CD4-positive, alpha-beta T cell treated with Interleukin-15 for 4 hours (primary cell): ENCODE measurements around the gene HCFC2.

Source experiments
- DNase-seq: peaks from one replicate; pipeline ENCODE4 v3.0.0-alpha.2; 2020; ENCODE audit warnings: low spot score

Gene HCFC2

DNA sequence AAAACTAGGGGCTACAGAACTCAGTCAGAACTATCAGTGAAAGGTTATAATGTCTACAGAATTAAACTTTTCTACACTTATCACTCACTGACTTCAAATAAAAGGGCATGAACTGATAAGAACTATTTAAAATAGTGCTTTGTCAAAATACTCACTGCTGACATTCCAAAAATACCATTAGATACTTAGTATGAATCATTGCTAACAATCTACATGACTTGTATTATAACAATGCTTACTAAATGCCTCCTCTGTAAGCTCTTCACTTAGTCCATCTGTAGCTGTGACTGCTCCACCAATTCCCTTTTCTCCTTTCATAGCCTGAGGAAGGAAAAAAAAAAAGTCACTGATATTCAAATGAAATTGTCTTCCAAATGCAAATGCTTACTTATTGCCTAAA, 56.7 kb downstream of the HCFC2 start:
- no peak for DNase-seq

DNA sequence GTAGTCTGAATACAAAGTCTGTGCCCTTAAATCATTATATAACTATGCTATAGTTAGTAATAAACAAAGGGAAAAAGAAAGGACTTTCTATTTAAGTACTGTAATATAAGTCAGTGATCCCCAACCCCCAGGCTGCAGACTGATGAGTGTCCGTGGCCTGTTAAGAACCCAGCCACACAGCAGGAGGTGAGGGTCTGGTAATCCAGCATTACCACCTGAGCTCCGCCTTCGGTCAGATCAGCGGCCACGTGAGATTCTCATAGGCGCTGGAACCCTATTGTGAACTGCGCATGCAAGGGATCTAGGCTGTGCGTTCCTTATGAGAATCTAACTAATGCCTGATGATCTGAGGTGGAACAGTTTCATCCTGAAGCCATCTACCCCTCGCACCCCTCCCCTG, 58.0 kb downstream of the HCFC2 start:
- DNase-seq = no peak

DNA sequence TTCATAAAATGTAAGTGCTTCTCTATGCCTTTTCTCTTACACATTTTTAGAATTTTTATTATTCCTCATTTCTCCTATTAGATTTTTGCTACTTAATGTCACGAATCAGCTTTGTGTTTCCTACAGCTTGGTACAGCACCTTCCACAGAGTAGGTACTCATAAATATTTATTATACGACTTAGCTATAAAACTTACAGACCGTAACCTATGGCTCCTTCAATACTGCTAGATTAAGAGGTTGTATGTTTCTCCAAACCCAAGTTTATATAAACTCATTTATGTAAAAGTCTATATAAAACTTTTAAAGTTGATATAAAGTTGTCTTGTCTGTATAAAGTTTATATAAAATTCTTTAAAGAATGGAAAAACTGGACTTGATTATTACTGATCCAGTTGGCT, 62.2 kb downstream of the HCFC2 start:
- DNase-seq = no peak

GRCh38 chr12:104130760-104131159, 66.4 kb downstream of the HCFC2 start:
- DNase-seq = no peak

GRCh38 chr12:104131609-104132008, 67.3 kb downstream of the HCFC2 start:
- DNase-seq = no peak

- DNase-seq = no peak
Observed at GRCh38 chr12:104132351-104132956, 68.1 kb downstream of the HCFC2 start.

DNA sequence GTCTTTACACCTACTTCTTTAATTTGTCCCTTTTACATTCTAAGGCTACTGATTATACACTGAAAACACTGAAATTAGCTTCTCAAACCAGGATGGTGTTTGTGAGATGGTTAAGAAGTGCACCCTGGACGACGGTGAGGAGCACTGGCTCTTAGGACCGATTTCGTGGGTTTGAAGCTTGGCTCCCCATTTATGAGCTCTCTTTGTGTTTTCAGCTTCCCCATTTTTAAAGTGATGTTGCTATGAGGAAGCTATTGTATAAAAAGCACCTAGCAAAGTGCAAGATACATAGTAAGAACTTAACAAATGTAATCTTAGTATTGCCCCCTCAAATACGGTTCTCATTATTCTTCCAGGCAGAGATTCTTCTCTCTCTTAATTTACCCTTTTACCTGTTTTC, 69.0 kb downstream of the HCFC2 start:
- DNase-seq = no peak

GRCh38 chr12:104133866-104134265, 69.5 kb downstream of the HCFC2 start:
- DNase-seq = no peak

DNA sequence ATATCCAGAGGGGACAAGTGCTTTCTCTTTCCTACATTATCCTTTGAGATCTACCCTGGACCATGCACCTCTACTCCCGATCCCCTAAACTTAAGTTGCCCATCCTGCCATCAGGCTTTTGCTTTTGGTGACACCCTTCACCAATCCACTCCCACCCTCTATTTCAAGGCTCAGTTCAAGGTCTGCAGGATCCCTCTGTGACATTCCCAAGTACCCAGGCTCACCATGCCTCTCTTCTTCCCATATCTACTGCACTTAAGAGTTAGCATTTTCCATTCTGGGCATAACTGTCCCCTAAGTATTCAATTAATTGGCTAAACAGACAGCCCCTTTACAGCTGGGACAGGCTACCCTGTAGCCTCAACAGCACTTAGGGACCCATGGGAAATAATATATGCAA, 70.6 kb downstream of the HCFC2 start:
- DNase-seq = no peak

- DNase-seq = no peak
Observed at GRCh38 chr12:104136577-104136976, 72.2 kb downstream of the HCFC2 start.

DNA sequence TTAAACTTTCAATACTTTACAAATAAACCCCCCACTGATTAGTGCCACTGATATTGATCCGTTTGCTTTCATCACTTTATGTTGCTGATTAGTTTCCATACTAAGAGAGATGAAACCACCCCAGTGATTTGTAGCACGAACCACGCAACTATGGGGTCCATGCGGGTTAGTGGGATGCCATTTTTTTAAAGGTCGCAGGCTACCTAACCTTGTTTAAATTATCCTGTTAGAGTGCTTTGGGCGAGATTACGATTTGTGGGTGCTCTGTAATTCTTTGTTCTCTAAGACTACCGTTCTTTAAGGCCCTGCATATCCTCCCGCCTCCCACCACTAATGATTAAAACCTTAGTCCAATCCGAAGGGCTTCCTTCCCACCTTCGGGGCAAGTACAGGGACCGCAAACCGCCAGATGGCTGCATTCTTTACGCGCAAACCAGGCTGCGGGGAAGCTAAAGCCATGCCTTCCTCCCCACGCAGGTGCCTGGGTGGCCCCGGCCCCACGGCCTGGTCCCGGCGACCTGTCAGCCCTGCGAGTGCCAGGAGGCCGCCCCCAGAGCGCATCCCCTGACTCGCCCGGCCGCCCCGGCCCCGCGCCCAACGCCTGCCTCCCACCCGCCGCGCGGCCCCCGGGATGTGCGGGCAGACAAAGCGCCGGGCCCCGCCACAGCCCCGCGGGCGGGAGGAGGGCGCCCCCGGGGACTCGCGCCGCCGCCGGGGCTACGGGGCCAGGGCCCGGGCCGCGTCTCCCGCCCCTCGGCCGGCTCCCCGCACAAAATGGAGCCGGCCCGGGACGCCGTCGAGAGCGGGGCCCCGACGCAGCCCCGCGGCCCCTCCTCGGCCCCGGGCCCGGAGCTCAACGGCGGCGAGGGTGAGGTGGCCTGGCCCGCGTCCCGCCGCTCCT, 72.9 kb downstream of the HCFC2 start:
- DNase-seq = peak; percentile 31

DNA sequence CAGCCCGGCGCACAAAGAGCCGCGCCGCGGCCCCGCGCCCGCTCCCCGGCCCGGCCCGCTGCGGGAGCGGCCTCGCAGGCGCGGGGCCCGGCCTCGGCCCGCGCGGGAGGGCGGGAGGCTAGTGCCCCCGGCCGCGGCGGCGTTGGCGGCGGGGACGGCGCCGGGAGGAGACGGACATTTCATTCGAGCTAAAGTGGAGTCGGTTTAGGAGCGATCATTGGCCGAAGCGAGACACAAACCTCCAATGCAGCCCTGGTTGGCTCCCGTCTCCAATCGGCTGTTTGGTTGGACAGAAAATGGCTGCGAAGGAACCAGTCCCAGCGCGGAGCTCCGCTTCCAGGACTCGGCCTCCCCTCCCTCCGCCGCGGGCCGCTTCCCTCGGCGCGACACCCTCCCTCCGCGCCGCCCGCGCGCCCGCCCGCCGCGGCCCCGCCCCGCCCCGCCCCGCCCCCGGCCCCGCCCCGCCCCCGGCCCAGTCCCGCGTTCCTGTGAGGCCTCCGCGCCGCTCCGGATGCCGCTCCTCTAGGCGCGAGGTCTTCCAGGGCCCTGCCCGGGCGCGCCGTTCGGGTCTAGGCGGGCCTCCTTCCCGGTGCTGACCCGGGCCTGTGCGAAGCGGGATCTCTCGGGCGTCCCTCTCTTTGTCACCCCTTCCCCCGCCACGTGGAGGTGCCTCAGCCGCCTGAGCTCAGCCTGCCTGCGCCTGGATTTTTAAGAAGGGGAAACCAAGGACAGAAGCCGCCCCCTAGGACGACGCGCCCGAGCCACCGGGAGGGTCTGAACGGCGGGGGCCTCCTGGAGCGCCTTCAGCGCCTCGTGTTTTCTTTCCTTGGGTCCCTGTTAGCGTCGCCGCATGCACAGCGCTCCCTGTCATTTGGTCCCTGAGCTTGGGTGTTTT, 73.8 kb downstream of the HCFC2 start, which contains the start of gene NFYB:
Gene NFYB, minus strand, starts transcription at position 309 of the 895 bp plus-strand sequence. CDS start 2,757 bp downstream, outside the sequence.
- peak; percentile 94 for DNase-seq

- DNase-seq = no peak
Observed at GRCh38 chr12:104138797-104139152, 74.4 kb downstream of the HCFC2 start.

- no peak for DNase-seq
Observed at GRCh38 chr12:104142543-104142942, 78.2 kb downstream of the HCFC2 start.

GRCh38 chr12:104143002-104143401, 78.7 kb downstream of the HCFC2 start:
- no peak for DNase-seq

DNA sequence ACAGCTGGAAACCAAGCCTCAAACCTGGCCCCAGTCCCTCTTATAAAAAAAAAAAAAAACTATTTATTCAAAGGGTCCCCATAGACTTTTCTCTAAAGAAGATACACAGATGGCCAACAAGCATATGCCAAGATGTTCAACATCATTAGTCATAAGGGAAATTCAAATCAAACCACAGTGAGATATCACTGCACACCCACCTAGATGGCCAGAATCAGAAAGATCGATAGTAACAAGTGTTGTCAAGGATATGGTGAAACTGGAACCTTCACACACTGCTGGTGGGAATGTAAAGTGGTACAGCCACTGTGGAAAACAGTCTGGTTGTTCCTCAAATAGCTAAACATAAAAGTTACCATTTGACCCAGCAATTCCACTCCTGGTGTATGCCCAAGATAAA, 79.6 kb downstream of the HCFC2 start:
- no peak for DNase-seq

DNA sequence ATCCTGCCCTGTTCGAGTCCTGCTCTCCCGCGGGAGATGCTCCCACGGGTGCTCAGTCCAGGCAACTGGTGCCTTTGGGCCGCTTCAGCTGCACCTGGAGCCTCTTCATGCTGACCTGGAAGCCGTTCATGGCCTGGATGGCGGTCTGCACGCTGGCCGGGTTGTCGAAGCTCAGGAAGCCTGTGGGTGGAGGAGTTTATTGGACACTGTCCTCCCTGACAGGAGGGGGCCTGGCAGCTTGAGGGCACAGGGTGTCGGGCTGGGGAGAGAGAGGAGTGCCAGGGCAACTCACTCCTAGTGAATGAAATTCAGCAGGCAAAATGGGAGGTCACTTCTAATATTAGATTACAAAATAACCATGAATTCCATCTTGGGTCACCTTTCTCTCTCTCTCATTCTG, 83.0 kb downstream of the HCFC2 start:
- no peak for DNase-seq

- no peak for DNase-seq
Observed at GRCh38 chr12:104150416-104150815, 86.1 kb downstream of the HCFC2 start.

DNA sequence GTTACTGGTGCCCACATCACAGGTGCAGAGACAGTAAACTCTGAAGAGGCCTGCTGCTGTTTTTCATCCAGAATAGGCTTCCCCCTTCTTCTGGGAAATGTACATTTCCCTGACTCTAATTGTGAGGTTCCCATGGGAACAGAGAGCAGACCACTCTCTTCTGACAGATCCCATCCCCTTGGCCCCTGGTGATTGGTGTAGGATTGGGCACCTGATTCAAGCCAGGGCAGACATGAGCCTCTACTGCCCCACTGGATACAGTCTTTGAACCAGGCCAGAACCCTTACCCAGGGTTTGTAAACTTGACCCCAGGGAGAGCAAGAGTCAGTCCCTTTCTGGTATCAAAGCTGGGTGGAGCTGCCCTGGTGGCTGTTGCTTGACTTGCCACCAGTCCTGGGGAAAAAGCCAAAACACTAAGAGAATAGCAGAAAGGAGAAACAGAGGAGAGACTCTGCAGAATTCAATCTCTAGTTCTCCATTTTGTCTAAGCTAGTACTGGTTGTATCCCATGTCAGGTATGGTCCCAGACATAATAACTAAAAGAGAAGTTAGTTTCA, 88.4 kb downstream of the HCFC2 start:
- no peak for DNase-seq

- DNase-seq = no peak
Observed at GRCh38 chr12:104154286-104154685, 90.0 kb downstream of the HCFC2 start.

GRCh38 chr12:104154806-104155205, 90.5 kb downstream of the HCFC2 start:
- no peak for DNase-seq
